Left hindlimb (tissue), 1 donor: ENCODE measurements around the gene OR51V1.
"Not testable (repeated sequence)": the region's sequence is repeated elsewhere in the genome, so short reads cannot be mapped to it uniquely, and the experiment has no call there.

ENCODE experiments used
- DNase-seq: peaks from one replicate; pipeline ENCODE4 v3.0.0-alpha.2; 2018

OR51V1 gene

GRCh38 chr11:5160217-5160616, 40.3 kb downstream of the OR51V1 start:
- DNase-seq = not testable (repeated sequence)

- no peak for DNase-seq
Measured at GRCh38 chr11:5159806-5160205, 40.7 kb downstream of the OR51V1 start.

- DNase-seq = no peak
Measured at GRCh38 chr11:5154657-5155056, 45.8 kb downstream of the OR51V1 start, which contains the start of gene OR52A1. OR52A1 (minus strand) TSS chr11:5154757; CDS start chr11:5152369, 2,388 bp downstream.

DNA sequence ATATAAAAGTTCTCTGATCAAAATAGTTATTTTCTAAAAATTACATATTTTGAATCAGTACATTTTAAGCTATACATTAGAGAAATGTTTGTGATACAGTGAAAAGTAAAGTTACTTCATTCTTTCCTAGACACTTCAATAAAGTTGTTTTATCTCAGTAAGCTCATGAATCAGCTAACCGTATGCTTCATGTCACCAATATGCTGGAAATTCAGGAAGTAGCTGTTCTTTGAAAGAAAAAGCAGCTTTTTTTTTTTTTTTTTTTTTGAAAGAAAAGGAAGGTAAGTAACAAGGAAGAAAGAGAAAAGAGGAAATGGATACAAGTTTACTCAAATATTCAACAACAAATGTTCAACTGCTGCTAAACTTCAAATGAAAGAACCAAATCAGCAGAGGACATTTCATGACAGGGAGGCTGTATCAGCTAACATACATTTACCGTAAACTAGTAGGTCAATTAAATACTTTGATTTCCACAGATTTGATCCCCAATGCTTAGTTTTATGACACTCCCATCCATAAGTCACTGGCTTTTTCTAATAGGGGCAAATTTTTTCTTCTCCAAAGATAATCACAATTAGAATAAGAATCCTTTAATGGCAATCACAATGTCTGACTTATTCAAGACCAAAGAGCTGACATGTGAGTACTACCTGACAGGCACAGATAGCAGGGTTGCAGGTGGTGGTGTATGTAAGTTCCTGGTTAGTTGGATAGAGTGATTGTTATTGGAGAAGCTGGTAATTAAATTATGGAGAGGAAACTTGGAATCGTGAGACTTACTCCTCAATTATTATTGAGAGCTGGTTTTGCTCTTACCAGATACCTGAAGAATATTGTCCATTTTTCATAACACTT, 46.7 kb downstream of the OR51V1 start:
- DNase-seq = no peak

DNA sequence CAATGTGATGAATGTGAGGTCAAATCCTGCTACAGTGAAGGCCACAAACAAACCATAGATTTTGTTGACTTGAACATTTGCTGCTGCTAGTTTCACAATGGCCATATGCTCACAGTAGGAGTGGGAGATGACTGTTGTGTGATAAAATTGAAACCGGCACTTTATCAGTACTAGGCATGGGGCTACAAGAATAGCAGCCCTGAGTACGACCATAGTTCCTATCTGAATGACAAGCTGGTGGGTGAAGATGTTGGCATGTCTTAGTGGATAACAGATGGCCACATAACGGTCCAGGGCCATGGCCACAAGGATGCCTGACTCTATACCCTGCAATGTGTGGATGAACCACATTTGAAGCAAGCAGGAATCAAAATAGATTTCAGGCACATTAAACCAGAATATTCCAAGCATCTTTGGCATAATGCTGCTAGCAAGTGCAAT, 48.7 kb downstream of the OR51V1 start:
- no peak for DNase-seq
